CD1c-positive myeloid dendritic cell (primary cell): ENCODE measurements around the gene ERMAP.

Source experiments
- DNase-seq: peaks from one replicate; pipeline ENCODE4 v3.0.0-alpha.2; 2016; ENCODE audit errors: extremely low spot score

ERMAP gene

DNA sequence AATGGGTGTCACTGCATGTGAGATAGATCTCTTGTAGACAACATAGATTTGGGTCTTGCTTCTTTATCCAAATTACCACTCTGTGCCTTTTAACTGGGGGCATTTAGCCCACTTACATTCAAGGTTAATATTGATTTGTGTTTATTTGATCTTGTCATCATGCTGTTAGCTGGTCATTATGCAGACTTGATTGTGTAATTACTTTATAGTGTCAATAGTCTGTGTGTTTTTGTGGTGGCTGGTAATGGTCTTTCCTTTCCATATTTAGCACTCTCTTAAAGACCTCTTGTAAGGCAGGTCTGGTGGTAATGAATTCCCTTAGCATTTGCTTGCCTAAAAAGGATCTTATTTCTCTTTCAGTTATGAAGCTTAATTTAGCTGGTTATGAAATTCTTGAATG lies 59.1 kb downstream of the ERMAP start:
- no peak for DNase-seq

DNA sequence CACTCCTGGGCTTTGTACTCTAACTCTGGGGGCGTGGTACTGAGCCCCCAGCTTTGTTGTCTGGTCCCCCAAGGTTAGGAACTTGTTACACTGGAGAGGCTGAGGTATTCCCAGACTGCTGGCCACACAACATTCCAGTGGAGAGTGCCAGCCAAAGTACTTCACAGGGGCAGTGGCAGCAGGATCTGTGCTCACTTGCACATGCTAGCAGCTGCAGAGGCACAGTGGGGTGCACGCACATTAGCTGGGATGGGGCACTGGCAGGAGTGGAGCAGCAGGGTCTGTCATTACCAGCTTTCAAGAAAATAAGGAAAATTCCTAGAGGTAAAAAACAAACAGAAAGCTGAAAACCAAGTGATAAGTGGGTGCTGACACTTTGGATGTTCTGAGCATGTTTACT lies 60.5 kb downstream of the ERMAP start:
- no peak for DNase-seq

DNA sequence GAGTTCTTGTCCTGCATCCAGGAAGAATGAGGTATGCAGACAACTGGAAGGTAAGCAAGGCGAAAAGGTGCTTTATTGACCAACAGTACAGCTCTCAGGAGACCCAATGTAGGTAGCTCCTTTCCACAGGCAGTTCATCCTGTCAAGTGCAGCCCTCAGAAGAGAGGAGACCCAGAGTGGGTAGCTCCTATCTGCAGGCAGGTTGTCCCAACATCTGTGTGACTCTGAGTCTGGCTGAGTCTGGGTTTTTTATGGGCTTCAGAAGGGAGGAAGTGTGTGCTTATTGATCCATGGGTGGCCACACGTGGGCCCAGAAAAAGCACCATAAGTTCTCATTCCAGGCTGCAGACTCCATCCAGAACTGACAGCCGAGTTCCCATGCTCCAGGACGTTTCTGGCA lies 63.5 kb downstream of the ERMAP start:
- no peak for DNase-seq

DNA sequence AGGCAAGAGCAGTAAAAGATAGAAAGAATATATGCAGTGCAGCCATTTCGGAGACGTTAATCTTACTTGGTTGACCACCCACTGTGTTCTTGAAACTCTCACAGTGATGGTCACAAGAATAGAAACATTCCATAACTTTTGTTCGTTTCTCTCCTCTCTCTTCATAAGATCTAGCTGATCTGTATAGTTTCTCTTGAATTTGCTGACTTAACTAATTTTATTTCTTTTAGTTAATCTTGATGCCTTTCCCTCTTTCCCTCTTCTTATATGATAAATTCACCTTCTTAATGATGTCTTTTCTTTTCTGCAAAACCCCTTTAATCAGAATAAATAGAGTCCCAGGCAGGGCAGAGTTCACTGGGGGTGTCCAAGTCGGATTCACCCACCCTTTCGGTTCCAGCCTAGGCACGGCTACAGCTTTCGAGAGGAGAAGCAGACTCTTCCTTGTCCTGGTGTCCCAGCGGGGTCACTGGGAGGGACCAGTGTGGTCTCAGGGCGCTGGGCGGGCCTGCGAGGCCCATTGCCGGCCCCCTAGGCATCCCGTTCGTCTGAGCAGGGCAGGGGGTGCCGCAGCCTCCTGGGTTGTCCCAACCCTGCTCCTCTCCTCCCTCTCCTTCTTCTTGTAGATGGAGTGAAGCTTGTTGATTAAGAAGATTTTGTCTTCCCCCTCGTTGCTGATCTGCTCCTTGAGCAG lies 69.3 kb downstream of the ERMAP start:
- DNase-seq: no peak

DNA sequence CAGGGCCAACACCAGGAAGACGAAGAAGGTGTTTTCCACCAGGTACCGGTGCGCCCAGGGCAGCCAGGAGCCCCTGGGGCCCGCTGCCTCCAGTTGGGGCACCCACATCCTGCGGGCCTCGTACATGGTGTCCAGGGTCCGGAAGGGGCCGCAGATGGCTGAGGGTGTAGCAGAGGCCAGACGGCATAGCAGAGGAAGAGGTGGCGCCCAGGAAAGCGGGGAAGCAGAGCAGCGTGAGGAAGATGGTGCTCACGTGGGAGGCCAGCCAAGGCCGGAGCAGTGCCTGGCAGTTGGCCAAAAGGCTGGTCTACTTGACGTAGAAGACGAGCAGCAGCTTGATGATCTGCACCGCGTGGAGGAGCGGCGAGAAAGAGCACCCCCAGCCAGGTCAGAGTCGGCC lies 69.9 kb downstream of the ERMAP start:
- DNase-seq: no peak

DNA sequence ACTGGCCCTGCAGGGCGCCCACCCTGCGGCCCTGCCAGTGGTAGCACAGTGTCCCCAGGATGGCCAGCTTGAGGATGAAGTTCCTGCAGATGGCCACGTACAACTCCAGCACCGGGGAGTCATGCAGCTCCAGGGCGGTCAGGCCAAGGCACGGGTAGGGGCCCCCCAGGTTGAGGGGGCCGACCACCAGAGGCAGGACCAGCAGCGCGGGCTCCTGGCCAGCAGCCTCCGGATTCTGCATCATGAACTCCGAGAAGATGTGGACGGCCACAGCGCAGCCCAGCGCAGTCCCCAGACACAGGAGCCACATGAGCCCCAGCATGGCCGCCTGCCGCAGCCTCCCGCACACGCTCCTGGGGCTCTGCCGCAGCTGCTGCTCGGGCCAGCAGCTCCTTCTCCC lies 70.4 kb downstream of the ERMAP start:
- no peak for DNase-seq

DNA sequence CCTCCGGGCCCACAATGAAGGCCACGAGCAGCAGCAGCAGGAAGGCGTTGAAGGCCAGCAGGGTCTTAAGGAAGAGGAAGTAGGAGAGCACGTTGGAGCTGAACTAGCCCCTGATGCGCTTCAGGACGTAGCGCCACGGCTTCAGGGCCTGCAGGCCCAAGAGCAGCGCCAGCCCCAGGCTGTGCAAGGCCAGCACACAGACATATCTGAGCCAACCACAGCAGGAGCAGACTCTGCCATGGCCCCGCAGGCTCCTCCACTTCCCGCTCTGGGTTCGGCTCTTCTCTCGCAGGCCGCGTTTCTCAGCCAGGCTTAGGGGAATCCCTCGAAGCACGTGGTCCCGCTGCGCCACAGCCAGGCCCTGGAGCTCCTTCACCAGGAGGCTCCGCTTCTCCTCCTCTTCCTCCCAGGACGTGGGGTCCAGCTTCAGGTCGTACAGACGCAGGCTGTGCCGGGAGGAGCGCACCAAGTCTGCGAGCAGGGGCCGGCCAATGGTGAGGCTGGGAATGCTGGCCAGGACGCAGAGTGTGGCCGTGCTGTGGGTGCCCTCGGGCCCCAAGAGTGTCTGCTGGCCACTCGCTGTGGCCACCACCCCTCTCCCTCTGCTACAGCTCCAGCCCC lies 71.2 kb downstream of the ERMAP start:
- DNase-seq: no peak

DNA sequence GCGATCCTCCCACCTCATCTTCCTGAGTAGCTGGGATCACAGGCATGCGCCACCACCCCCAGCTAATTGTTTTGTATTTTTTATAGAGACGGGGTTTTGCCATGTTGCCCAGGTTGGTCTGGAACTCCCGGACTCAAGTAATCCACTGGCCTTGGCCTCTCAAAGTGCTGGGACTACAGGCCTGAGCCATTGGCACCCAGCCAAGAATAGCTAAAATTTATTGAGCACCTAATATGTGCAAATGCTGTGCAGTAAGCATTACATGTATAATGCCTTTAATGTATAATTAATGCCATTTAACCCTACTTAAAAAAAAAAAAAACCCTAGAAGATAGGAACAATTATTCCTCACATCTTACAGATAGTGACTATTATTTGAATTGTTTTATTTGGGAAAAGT lies 72.3 kb downstream of the ERMAP start:
- DNase-seq: no peak

DNA sequence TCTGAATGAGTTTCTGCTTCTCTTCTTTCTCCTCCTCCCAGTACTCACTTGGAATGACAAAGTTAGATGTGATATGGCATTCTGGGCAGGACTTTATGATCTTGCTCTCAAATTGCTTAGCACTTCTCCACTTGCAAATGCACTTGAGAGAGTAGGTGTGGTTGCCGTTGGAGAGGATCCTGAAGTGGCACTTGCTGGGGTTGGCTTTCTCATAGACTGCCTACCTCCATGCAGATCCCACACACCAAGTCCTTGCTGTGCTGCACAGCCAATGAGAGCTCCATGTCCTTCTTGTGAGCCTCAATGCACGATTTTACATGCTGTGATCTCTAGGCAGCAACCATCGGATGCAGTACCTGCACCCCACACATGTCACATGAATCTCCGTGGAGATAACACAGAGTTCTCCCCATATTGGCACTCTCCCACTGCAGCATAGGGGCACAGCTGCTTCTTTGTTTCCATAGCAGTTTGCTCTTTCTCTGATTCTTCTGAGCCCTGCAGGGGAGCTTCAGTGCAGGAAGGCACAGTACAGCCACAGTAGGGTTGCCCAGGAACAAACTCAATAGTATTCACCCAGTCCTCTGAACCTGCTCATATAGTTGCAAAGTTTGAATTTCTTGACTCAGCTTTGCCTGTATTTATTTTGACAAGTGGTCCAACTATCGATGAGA lies 74.7 kb downstream of the ERMAP start:
- DNase-seq: no peak
